Spleen (tissue), 11 donors: ENCODE data around the gene NGB. TPM values are rescaled to one million over a fixed set of nuclear protein-coding genes. Genes with fewer than 3 reads are reported as not detected.
A peak's percentile ranks its signal among the peaks of the same experiment; 100 is the strongest.

Experiments
- DNase-seq: peaks from one replicate; pipeline ENCODE4 v3.0.0-alpha.2; 2020
- H3K27ac ChIP-seq, 8 donors: fragments of 200-600 bp; sonication (generic) in 7 of 8; 1 replicate in 4 of 8; 2 replicates in 4 of 8; pipeline versions ENCODE4 v1.5.0 to v1.8.0; 2016 to 2021; ENCODE audit warnings: inconsistent platforms in 4 of 8, mild to moderate bottlenecking in 4 of 8, moderate library complexity in 1 of 8
- H3K27me3 ChIP-seq, 7 donors: fragments of 200-600 bp; sonication (generic) in 6 of 7; replicated peaks in 1 of 7; 1 replicate in 4 of 7; 2 replicates in 3 of 7; pipeline versions ENCODE4 v1.5.0 to v1.8.0; 2016 to 2021; ENCODE audit warnings: inconsistent platforms in 3 of 7, mild to moderate bottlenecking in 1 of 7
- H3K36me3 ChIP-seq, 6 donors: fragments of 200-600 bp; sonication (generic) in 5 of 6; 1 replicate in 4 of 6; 2 replicates in 2 of 6; pipeline versions ENCODE4 v1.5.0 to v1.8.0; 2016 to 2021; ENCODE audit warnings: inconsistent platforms in 2 of 6
- H3K4me1 ChIP-seq, 6 donors: fragments of 200-600 bp; sonication (generic) in 5 of 6; 1 replicate in 3 of 6; 2 replicates in 3 of 6; pipeline versions ENCODE4 v1.5.0 to v1.8.0; 2016 to 2021; ENCODE audit warnings: inconsistent platforms in 3 of 6
- H3K4me3 ChIP-seq, 8 donors: fragments of 200-600 bp; sonication (generic) in 7 of 8; 1 replicate in 4 of 8; 2 replicates in 4 of 8; pipeline versions ENCODE4 v1.5.0 to v1.8.0; 2016 to 2021; ENCODE audit warnings: inconsistent platforms in 4 of 8, mild to moderate bottlenecking in 4 of 8, moderate library complexity in 2 of 8
- H3K9me3 ChIP-seq, 8 donors: fragments of 200-600 bp; sonication (generic) in 7 of 8; 1 replicate in 4 of 8; 2 replicates in 4 of 8; pipeline versions ENCODE4 v1.5.0 to v1.8.0; 2016 to 2021; ENCODE audit warnings: inconsistent platforms in 4 of 8
- POLR2A ChIP-seq, 3 donors: fragments of 450-650 bp; IDR thresholded peaks; one replicate each; pipeline ENCODE4 v1.5.1; 2017; ENCODE audit warnings: antibody characterized with exemption in 3 of 3, mild to moderate bottlenecking in 1 of 3
- POLR2AphosphoS5 ChIP-seq, 3 donors: sonication (generic); formaldehyde crosslinking; IDR thresholded peaks; one replicate each; pipeline ENCODE4 v1.5.1; 2017; ENCODE audit warnings: antibody characterized with exemption in 3 of 3
- WGBS, 5 donors: extraction: QIAGEN DNeasy Blood & Tissue Kit in 3 of 5; methylation state at CpG; one replicate each; pipeline versions ENCODE4 v1.1.5 to v1.1.7; 2013 to 2018; 5-methylcytosine and 5-hydroxymethylcytosine counted together
- intact Hi-C: fragments of 100-400 bp; cut with DNase I; formaldehyde crosslinking; loops from one replicate; pipeline ENCODE4 v1.15.0; 2023; ENCODE audit warnings: low total_unique reads
- polyA plus RNA-seq, 3 donors: library from polyadenylated mRNA; stranded (reverse); fragments of 200-250 nt; gene quantifications; one replicate each; pipeline ENCODE4 v1.2.1, GENCODE V29; 2013
- total RNA-seq, 7 donors: library from RNA; depleted of rRNA in 3 of 7; stranded (reverse); fragments of >200 nt in 3 of 7; fragmentation: NEBNext Ultra II Directional in 4 of 7; extraction: Animal tissue kit (Norgen Biotek cat#: 25700) in 4 of 7; gene quantifications; one replicate each; pipeline versions ENCODE4 v1.1.0 to v1.2.1, GENCODE V29; 2016 to 2021
- TF ChIP-seq, protein P1 (sequence below), 11 experiments: fragments of 200-600 bp in 7 of 11; fragments of 450-650 bp in 4 of 11; sonication (generic) in 4 of 11; IDR thresholded peaks in 8 of 11; conservative IDR thresholded peaks in 3 of 11; 1 replicate in 7 of 11; 2 replicates in 4 of 11; pipeline versions ENCODE4 v1.4.0 to v1.8.0; 2016 to 2021; ENCODE audit warnings: antibody characterized with exemption in 11 of 11, inconsistent platforms in 4 of 11, mild to moderate bottlenecking in 1 of 11
- donor health status: healthy with polysubstance abuse.
- donor health status: DM: no; HTN: no; CAD: no; lungs with moderate emphysema.
- donor health status: DM: no; HTN: no; CAD: no.
- donor health status: Bipolar disorder and iron deficiency.
- donor health status: healthy.
- donor health status: DM: no; HTN: no; CAD: no.
- donor health status: DM: yes; HTN: yes; CAD: no.

The NGB gene
- total and polyA plus RNA-seq, 10 donors: not detected

DNA sequence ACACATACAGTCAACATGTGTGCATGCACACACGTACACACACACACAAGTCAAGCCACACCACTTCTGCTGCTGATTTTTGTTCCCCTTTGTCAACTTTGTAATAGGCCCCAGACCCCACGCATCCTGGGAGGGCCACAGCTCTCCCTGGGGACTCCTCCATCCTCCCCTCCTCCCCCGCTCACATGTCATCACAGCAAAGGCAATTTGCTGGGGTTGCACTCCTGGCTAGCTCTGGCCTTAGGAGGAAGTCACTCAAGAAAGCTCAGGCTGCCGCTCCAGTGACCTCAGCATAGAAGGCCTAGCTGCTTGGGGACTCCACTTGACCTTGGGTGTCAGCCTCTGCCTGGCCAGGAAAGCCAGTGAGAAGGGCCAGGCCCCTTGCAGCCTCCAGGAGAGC lies 27.2 kb downstream of the NGB start:
- Histone ChIP-seq H3K9me3 (no peaks in the 10 kb centered on the region), H3K27me3 (no peaks in the 10 kb centered on the region), H3K4me3 (no peak overlapping the region), H3K27ac (peak overlapping the region in 4 of 8 donors; percentile 18 to 43 (median 28)), H3K4me1 (peaks cover 0 to 24% (median 7%) of the 10 kb centered on the region in 6 donors), H3K36me3 (no peaks in the 10 kb centered on the region)
- TF ChIP-seq POLR2AphosphoS5 (IDR thresholded peaks at IDR 0.05) (peak; percentile 20 to 53 (median 38)), POLR2A (IDR thresholded peaks at IDR 0.05) (no peak)
- intact Hi-C loops: no loop called here
- peak; percentile 85 for DNase-seq
- WGBS, 5 donors: 33 to 51% (median 44%) methylated on average over 3 to 4 of the region's 4 CpGs

DNA sequence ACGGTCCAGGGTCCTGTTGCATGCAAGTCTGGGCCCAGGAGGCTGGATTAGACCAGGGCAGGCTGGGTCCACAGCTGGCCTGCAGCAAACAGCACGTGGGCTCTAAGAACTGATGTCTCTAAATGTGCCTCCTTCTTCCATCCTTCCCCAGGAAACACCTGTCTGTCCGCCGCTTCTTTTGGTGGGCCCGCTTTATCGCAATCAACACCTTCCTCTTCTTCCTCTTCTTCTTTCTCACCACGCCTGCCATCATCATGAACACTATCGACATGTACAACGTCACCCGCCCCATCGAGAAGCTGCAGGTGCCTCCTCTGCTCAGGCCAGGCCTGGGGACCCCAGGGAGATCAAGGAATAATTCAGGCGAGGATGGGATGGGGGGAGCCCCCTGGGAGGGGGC lies 28.3 kb downstream of the NGB start:
- H3K4me1 ChIP-seq: peaks cover 0 to 24% (median 7%) of the 10 kb centered on the region in 6 donors
- no peak overlapping the region for H3K4me3 ChIP-seq
- TF ChIP-seq POLR2A (IDR thresholded peaks at IDR 0.05) (no peak), POLR2AphosphoS5 (IDR thresholded peaks at IDR 0.05) (peak in 1 of 3 donors; percentile 11)
- TF ChIP-seq, protein P1, sequence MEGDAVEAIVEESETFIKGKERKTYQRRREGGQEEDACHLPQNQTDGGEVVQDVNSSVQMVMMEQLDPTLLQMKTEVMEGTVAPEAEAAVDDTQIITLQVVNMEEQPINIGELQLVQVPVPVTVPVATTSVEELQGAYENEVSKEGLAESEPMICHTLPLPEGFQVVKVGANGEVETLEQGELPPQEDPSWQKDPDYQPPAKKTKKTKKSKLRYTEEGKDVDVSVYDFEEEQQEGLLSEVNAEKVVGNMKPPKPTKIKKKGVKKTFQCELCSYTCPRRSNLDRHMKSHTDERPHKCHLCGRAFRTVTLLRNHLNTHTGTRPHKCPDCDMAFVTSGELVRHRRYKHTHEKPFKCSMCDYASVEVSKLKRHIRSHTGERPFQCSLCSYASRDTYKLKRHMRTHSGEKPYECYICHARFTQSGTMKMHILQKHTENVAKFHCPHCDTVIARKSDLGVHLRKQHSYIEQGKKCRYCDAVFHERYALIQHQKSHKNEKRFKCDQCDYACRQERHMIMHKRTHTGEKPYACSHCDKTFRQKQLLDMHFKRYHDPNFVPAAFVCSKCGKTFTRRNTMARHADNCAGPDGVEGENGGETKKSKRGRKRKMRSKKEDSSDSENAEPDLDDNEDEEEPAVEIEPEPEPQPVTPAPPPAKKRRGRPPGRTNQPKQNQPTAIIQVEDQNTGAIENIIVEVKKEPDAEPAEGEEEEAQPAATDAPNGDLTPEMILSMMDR (IDR thresholded peaks at IDR 0.05 in 8 of 11, conservative IDR thresholded peaks at IDR 0.05 in 3 of 11): no peak
- intact Hi-C loops: no loop called here
- no peaks in the 10 kb centered on the region for H3K36me3 ChIP-seq
- peak overlapping the region in 1 of 8 donors; percentile 27 for H3K27ac ChIP-seq
- 24 to 50% (median 33%) methylated on average over 12 of the region's 12 CpGs for WGBS, 5 donors
- no peaks in the 10 kb centered on the region for H3K9me3 ChIP-seq
- H3K27me3 ChIP-seq: no peaks in the 10 kb centered on the region
- DNase-seq: no peak

DNA sequence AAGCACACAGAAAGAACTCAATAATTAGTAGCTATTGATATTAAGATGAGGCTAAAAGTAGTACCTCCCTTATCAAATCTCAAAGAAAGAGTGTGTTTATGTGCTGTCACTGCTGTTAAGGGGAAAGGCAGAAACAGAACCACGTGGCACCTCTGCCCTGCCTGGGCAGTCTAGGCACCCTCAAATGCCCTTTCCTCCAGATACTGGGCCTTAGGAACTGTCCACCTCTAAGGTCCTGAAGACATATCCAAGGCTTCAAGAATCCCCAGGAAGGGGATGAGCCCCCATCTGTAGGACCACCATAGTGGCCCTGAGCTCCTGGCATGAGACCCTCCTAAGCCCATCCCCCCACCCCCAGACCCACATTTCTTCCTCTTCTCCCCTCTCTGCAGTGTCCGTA lies 29.1 kb downstream of the NGB start:
- Histone ChIP-seq H3K4me3 (no peak overlapping the region), H3K27ac (no peak overlapping the region), H3K36me3 (no peaks in the 10 kb centered on the region), H3K9me3 (no peaks in the 10 kb centered on the region), H3K27me3 (no peaks in the 10 kb centered on the region), H3K4me1 (peaks cover 0 to 24% (median 7%) of the 10 kb centered on the region in 6 donors)
- no peak for DNase-seq
- WGBS, 5 donors: 63 to 66% (median 63%) methylated on average over 2 of the region's 2 CpGs
- TF ChIP-seq POLR2AphosphoS5 (IDR thresholded peaks at IDR 0.05): no peak
- no peak for TF ChIP-seq POLR2A (IDR thresholded peaks at IDR 0.05)
- TF ChIP-seq, protein P1 (IDR thresholded peaks at IDR 0.05 in 8 of 11, conservative IDR thresholded peaks at IDR 0.05 in 3 of 11): no peak
- intact Hi-C loops: no loop called here

DNA sequence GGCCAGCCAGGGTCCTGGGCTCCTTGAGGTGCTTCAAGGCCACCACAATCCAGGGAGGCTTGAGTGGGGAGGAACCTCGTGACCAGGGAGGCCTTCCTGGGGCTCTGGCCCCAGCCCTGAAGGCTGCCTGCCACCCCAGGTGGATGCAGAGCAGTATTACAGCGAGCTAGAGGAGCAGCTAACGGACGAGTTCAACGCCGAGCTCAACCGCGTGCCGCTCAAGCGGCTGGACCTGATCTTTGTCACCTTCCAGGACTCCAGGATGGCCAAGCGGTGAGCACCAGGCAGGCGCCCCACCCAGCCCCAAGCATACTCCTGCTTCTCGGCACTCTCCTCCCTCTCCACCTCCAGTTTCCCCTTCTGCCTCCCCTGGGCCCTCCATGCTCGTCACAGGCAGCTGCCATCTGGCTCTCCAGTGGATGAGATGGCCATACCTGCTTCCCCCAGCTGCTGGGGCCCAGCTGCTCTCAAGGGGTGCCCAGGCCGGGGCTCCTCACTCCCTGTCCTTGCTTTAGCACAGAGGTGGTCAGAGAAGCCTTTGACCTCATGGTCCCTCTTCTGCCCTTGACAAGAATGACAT lies 30.6 kb downstream of the NGB start:
- Histone ChIP-seq H3K27me3 (no peaks in the 10 kb centered on the region), H3K36me3 (no peaks in the 10 kb centered on the region), H3K9me3 (no peaks in the 10 kb centered on the region), H3K4me1 (peaks cover 0 to 24% (median 7%) of the 10 kb centered on the region in 6 donors), H3K27ac (no peak overlapping the region), H3K4me3 (no peak overlapping the region)
- 59 to 82% (median 79%) methylated on average over 7 to 15 of the region's 15 CpGs for WGBS, 5 donors
- no peak for DNase-seq
- intact Hi-C loops: no loop called here
- TF ChIP-seq POLR2A (IDR thresholded peaks at IDR 0.05) (no peak), POLR2AphosphoS5 (IDR thresholded peaks at IDR 0.05) (no peak)
- TF ChIP-seq, protein P1 (IDR thresholded peaks at IDR 0.05 in 8 of 11, conservative IDR thresholded peaks at IDR 0.05 in 3 of 11): no peak
